Fibroblast of villous mesenchyme (primary cell): ENCODE results near the gene ITGB4. TPM values are rescaled to one million over a fixed set of nuclear protein-coding genes. Genes with fewer than 3 reads are reported as not detected.
A peak's percentile ranks its signal among the peaks of the same experiment; 100 is the strongest.

Experiments
- DNase-seq: peaks from one replicate; pipeline ENCODE4 v3.0.0-alpha.2; 2010; ENCODE audit warnings: low read depth
- H3K4me3 ChIP-seq: 2 replicates; pipeline ENCODE4 v1.5.1; 2011; ENCODE audit warnings: low read depth, mild to moderate bottlenecking, low read length
- total RNA-seq: library from RNA; depleted of rRNA; stranded (reverse); fragments of >200 nt; gene quantifications from 2 replicates; pipeline ENCODE4 v1.2.3, GENCODE V29; 2012
- TF ChIP-seq, protein P1 (sequence below): IDR thresholded peaks from 2 replicates; pipeline ENCODE4 v1.5.1; 2012; ENCODE audit warnings: low read depth, mild to moderate bottlenecking, low read length; ENCODE audit not compliant: insufficient read depth

ITGB4 gene
- total RNA-seq, 1 donor = 1.3 TPM

DNA sequence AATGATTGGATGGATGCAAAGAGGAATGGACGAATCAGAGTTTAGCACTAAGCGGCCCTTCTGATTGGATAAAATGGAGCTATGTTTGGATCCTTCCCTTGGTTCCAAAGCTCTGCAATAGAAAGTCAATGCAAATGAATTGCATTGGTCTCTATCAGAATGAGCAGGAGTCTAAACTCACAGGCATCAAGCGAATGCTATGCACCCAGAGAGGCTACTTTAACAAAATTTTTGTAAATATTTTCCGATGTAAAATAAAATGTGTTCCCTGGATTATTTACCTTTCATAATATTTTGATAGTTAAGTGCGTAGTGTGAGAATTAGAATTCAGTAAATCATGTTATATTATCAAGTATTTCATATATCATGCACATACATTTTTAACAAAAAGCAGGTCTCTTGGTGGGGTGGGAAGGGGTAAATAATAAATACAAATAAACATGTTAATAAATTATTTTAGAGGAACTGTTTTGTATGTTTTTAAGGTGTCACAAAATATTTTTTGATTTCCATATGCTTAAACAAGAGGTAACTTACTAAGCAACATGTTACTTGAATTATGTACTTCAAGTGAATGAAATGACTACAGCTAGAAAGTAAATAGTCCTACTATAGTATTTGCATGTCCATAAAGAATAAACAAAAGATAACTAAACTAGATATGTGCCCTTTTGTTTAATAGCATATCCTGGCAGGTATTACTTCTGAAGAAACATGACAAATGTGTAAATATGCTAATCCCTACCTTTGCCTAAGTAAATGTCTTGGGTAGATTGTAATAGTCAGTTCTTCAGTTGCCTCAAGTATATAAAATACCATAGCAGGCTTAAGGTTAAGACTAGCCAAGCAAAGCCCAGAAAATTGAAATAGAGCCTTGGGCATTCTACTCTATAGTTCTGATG lies 59.0 kb downstream of the ITGB4 start:
- TF ChIP-seq, protein P1, sequence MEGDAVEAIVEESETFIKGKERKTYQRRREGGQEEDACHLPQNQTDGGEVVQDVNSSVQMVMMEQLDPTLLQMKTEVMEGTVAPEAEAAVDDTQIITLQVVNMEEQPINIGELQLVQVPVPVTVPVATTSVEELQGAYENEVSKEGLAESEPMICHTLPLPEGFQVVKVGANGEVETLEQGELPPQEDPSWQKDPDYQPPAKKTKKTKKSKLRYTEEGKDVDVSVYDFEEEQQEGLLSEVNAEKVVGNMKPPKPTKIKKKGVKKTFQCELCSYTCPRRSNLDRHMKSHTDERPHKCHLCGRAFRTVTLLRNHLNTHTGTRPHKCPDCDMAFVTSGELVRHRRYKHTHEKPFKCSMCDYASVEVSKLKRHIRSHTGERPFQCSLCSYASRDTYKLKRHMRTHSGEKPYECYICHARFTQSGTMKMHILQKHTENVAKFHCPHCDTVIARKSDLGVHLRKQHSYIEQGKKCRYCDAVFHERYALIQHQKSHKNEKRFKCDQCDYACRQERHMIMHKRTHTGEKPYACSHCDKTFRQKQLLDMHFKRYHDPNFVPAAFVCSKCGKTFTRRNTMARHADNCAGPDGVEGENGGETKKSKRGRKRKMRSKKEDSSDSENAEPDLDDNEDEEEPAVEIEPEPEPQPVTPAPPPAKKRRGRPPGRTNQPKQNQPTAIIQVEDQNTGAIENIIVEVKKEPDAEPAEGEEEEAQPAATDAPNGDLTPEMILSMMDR = no peak
- H3K4me3 ChIP-seq = no peak overlapping the region
- DNase-seq = no peak

DNA sequence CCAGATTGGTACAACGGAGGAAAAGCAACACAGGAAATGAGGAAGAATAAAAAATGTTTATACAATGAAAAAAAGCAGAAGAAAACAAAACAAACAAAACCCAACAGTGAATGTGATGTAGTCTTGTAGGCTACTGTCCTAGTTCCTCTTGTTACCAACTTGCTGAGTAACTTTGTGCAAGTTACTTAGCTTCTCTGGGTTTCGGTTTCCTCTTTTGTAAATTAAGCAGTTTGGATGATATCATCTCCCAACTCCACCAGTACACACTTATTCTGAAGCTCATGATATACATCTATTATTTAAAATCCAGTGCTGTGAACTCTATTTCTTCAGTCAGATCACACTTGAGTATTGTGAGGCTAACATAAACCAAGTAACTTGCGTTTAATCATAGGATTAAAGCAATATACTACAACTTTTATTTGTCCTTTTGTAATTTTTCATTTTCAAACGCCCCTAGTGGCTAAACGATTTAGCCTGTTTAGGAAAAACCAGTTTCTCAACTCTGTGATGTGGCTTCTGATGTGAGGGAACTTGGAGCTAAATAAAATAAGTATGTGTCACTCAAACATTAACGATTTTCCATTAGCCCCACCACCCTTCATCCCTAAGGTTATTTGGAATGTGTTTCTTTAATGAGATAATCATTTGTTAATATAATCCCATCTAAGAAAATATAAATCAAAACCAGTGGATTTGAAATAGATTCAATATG lies 62.0 kb downstream of the ITGB4 start:
- H3K4me3 ChIP-seq = peak overlapping the region; percentile 9
- TF ChIP-seq, protein P1 = peak; percentile 71
- peak; percentile 72 for DNase-seq

DNA sequence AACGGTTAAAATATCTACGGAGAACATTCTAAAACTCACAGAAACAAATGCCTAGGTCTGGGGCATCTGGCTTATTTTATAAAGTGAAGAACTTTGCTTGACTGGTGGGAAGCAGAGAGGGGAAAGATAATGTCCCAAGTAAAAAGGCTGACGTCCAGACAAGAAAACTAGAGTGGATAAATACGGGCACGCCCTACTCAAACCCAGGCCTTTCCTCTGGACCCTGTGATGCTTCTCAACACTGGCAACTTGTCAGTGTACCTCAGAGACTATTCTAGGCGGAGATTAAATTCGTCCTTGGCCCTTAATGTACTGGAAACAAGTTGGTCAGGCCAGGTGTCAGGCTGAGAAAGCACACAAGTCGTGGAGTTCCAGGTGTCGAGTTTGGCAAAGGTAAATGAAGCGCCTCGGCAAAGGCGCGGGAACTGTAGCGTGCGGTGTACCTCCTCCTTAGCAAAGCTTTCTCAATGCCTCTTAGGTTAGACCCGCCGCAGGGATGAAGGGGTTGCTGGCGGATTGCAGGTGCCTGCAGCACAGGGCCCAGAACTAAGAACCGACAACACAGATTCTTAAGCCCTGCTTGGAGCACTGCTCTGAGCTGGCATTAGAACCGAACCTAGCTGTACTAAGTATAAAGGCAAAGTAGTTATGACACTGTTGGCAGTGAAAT lies 62.7 kb downstream of the ITGB4 start:
- peak overlapping the region; percentile 67 for H3K4me3 ChIP-seq
- TF ChIP-seq, protein P1 = no peak
- DNase-seq = no peak

- peak within 1 kb of the TSS; percentile 67 for H3K4me3 ChIP-seq
- TF ChIP-seq, protein P1 = no peak
- DNase-seq = peak; percentile 100
Observed at GRCh38 chr17:75784473-75785015, 63.3 kb downstream of the ITGB4 start, which contains the start of gene UNK. Gene UNK (plus strand): TSS chr17:75784806. CDS start chr17:75784881, 75 bp downstream.

DNA sequence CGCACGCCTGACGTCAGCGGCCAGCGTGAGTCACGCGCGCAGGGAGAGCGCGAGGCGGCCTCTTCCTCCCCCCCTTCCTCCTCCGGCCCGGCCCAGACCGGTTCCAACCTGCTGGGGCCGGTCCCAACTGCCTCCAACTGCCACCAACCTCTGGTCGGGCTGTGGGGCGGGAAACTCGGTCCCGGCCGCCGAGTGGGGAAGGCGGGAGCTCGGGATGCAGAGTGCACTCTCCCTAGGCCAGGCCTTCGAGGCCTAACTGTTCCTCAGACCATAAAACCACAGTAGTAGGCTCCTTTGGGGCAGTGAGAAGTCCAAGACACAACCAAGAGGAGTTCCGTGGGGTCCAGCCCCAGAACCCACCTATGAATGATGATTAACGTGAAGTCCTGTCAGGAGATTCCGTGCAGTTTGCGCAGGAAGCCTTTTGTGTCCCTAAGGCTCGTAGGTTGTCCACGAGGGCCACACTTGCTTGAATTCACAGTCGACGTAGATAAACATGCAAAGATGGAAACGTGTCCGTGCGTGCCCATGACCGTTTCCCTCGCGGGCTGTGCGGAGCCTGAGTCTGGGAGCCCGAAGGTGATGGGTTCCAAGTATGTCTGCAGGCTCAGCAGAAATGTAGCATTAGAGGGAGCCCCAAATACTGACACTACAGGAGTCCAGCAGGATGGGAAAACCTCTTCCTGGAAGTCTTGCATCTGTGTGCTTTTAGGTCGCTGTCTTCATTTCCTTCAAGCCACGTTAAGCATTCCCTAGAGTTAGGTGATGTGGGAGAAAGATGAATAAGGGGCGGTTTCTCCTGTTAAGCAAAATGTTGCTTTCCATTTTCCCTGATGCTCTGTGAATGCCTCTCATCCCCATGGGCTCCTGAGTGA lies 64.0 kb downstream of the ITGB4 start:
- peak overlapping the region; percentile 67 for H3K4me3 ChIP-seq
- DNase-seq = peak; percentile 91
- TF ChIP-seq, protein P1 = no peak
